Upper lobe of left lung (tissue), 4 donors: ENCODE measurements around the gene ACTL6B.

ENCODE experiments used
- CTCF ChIP-seq, 6 experiments: fragments of 450-650 bp in 4 of 6; fragments of 200-600 bp in 2 of 6; sonication (generic) in 2 of 6; IDR thresholded peaks; one replicate each; pipeline ENCODE4 v1.5.1; 2016 to 2019; ENCODE audit warnings: antibody characterized with exemption in 6 of 6
- POLR2A ChIP-seq, 4 donors: fragments of 450-650 bp; IDR thresholded peaks; one replicate each; pipeline ENCODE4 v1.5.1; 2016 to 2017; ENCODE audit warnings: antibody characterized with exemption in 4 of 4, mild to moderate bottlenecking in 2 of 4

- TF ChIP-seq CTCF (IDR thresholded peaks at IDR 0.05): no peak
- no peak for TF ChIP-seq POLR2A (IDR thresholded peaks at IDR 0.05)
Measured at GRCh38 chr7:100671353-100672327, 15.4 kb upstream of the ACTL6B start.
